ENCODE measurements around the gene SDR9C7.
"Not testable (repeated sequence)": the region's sequence is repeated elsewhere in the genome, so short reads cannot be mapped to it uniquely, and the experiment has no call there.

SDR9C7 gene

DNA sequence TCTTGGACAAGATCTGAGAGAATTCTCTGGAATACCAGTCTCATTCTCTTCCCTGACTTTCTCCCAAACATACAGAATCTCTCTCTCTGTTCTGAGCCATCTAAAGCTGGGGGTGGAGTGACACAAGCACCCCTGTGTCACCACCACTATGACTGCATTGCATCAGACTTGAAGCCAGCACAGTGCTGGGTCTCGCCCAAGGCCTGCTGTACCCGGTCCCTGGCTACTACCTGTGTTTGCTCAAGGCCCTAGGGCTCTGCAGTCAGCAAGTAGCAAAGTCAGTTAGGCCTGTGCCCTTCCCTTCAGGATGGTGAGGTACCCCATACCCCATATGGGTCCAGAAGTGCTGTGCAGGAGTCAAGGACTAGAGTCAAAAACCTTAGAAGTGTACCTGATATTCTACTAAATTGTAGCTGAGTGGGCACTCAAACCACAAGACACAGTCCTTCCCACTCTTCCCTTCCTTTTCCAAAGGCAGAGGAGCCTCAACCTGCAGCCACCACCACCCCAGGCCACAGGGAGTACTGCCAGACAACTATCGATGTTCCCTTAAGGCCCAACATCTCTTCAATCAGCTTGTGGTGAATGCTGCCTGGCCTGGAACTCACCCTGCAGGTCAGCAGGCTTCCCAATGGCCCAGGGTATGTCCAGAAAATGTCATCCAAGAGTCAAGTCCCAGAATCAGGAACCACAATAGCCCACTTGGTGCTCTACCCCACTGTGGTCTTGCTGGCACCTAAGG lies 44.4 kb upstream of the SDR9C7 start:
- no peak overlapping the region for H3K4me3 ChIP-seq (ENCODE audit: low read depth, low read length, poor library complexity, severe bottlenecking)
- no peak for TF ChIP-seq EZH2 (IDR thresholded peaks at IDR 0.05; ENCODE audit: borderline replicate concordance, low read length)
- TF ChIP-seq, protein P1, sequence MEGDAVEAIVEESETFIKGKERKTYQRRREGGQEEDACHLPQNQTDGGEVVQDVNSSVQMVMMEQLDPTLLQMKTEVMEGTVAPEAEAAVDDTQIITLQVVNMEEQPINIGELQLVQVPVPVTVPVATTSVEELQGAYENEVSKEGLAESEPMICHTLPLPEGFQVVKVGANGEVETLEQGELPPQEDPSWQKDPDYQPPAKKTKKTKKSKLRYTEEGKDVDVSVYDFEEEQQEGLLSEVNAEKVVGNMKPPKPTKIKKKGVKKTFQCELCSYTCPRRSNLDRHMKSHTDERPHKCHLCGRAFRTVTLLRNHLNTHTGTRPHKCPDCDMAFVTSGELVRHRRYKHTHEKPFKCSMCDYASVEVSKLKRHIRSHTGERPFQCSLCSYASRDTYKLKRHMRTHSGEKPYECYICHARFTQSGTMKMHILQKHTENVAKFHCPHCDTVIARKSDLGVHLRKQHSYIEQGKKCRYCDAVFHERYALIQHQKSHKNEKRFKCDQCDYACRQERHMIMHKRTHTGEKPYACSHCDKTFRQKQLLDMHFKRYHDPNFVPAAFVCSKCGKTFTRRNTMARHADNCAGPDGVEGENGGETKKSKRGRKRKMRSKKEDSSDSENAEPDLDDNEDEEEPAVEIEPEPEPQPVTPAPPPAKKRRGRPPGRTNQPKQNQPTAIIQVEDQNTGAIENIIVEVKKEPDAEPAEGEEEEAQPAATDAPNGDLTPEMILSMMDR (IDR thresholded peaks at IDR 0.05; ENCODE audit: low read length) = no peak
- no peak overlapping the region for H3K9ac ChIP-seq (ENCODE audit: low read length)
- H3K79me2 ChIP-seq (ENCODE audit: insufficient read depth, low read length) = no peaks in the 10 kb centered on the region
- no peak overlapping the region for H3K4me2 ChIP-seq (ENCODE audit: low read length)
- no peaks in the 10 kb centered on the region for H3K36me3 ChIP-seq (ENCODE audit: insufficient read depth, low read length)
- H3K27ac ChIP-seq (ENCODE audit: low read depth, low read length, poor library complexity, severe bottlenecking) = no peak overlapping the region
- no peaks in the 10 kb centered on the region for H3K9me2 ChIP-seq (ENCODE audit: low read depth, low read length)
- no peaks in the 10 kb centered on the region for H3K27me3 ChIP-seq (ENCODE audit: insufficient read depth, low read length)
- H4K20me1 ChIP-seq (ENCODE audit: insufficient read depth, low read length) = no peaks in the 10 kb centered on the region
- H3K9me3 ChIP-seq (ENCODE audit: low read length) = no peaks in the 10 kb centered on the region
- H3F3A ChIP-seq (ENCODE audit: insufficient read depth, low read length) = no peaks in the 10 kb centered on the region
- no peaks in the 10 kb centered on the region for H3K4me1 ChIP-seq (ENCODE audit: insufficient read depth, low read length, severe bottlenecking)
- H2AFZ ChIP-seq (ENCODE audit: low read length) = no peak overlapping the region

DNA sequence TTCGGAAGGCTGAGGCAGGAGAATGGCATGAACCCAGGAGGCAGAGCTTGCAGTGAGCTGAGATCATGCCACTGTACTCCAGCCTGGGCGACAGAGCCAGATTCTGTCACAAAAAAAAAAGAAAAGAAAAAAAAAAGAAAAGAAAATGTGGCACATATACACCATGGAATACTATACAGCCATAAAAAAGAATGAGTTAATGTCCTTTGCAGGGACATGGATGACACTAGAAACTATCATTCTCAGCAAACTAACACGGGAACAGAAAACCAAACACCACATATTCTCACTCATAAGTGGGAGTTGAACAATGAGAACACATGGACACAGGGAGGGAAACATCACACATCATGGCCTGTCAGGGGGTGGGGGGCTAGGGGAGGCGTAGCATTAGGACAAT lies 43.2 kb upstream of the SDR9C7 start:
- not testable (repeated sequence) for H3K4me3 ChIP-seq (ENCODE audit: low read depth, low read length, poor library complexity, severe bottlenecking); H4K20me1 ChIP-seq (ENCODE audit: insufficient read depth, low read length); H3K27ac ChIP-seq (ENCODE audit: low read depth, low read length, poor library complexity, severe bottlenecking); H3K79me2 ChIP-seq (ENCODE audit: insufficient read depth, low read length); H3K9me2 ChIP-seq (ENCODE audit: low read depth, low read length); H3K9ac ChIP-seq (ENCODE audit: low read length); H3F3A ChIP-seq (ENCODE audit: insufficient read depth, low read length); H3K36me3 ChIP-seq (ENCODE audit: insufficient read depth, low read length); H3K4me1 ChIP-seq (ENCODE audit: insufficient read depth, low read length, severe bottlenecking); H3K4me2 ChIP-seq (ENCODE audit: low read length); H3K27me3 ChIP-seq (ENCODE audit: insufficient read depth, low read length); H3K9me3 ChIP-seq (ENCODE audit: low read length); H2AFZ ChIP-seq (ENCODE audit: low read length)

DNA sequence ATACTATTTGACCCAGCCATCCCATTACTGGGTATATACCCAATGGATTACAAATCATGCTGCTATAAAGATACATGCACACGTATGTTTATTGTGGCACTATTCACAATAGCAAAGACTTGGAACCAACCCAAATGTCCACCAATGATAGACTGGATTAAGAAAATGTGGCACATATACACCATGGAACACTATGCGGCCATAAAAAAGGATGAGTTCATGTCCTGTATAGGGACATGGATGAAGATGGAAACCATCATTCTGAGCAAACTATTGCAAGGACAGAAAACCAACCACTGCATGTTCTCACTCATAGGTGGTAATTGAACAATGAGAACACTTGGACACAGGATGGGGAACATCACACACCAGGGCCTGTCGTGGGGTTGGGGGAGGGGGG lies 40.0 kb upstream of the SDR9C7 start:
- not testable (repeated sequence) for H3K4me1 ChIP-seq (ENCODE audit: insufficient read depth, low read length, severe bottlenecking); H3K27me3 ChIP-seq (ENCODE audit: insufficient read depth, low read length); H3K9me3 ChIP-seq (ENCODE audit: low read length); H3K9ac ChIP-seq (ENCODE audit: low read length); H3K36me3 ChIP-seq (ENCODE audit: insufficient read depth, low read length); H3F3A ChIP-seq (ENCODE audit: insufficient read depth, low read length); H3K9me2 ChIP-seq (ENCODE audit: low read depth, low read length); H3K4me3 ChIP-seq (ENCODE audit: low read depth, low read length, poor library complexity, severe bottlenecking); H3K79me2 ChIP-seq (ENCODE audit: insufficient read depth, low read length); H2AFZ ChIP-seq (ENCODE audit: low read length); H3K27ac ChIP-seq (ENCODE audit: low read depth, low read length, poor library complexity, severe bottlenecking); H4K20me1 ChIP-seq (ENCODE audit: insufficient read depth, low read length); H3K4me2 ChIP-seq (ENCODE audit: low read length)

DNA sequence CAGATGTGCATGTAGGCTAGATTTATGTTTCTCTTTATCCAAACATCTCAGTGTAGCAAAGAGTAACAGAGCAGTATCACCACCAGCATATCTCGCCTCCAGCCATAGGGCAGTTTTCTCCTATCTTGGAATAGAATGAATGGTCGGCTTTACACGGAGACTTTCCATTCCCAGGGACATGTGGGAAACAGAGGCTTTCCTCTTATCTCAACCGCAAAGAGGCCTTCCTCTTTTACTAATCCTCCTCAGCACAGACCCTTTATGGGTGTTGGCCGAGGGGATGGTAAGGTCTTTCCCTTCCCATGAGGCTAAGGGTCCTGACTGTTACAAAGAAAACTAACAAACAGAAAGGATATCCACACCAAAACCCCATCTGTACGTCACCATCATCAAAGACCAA lies 34.7 kb upstream of the SDR9C7 start:
- not testable (repeated sequence) for H3K9me2 ChIP-seq (ENCODE audit: low read depth, low read length); H4K20me1 ChIP-seq (ENCODE audit: insufficient read depth, low read length); H3K9ac ChIP-seq (ENCODE audit: low read length); H3F3A ChIP-seq (ENCODE audit: insufficient read depth, low read length); H3K4me2 ChIP-seq (ENCODE audit: low read length); H3K27ac ChIP-seq (ENCODE audit: low read depth, low read length, poor library complexity, severe bottlenecking); H2AFZ ChIP-seq (ENCODE audit: low read length); H3K79me2 ChIP-seq (ENCODE audit: insufficient read depth, low read length); H3K4me1 ChIP-seq (ENCODE audit: insufficient read depth, low read length, severe bottlenecking); H3K9me3 ChIP-seq (ENCODE audit: low read length); H3K36me3 ChIP-seq (ENCODE audit: insufficient read depth, low read length); H3K27me3 ChIP-seq (ENCODE audit: insufficient read depth, low read length); H3K4me3 ChIP-seq (ENCODE audit: low read depth, low read length, poor library complexity, severe bottlenecking)

DNA sequence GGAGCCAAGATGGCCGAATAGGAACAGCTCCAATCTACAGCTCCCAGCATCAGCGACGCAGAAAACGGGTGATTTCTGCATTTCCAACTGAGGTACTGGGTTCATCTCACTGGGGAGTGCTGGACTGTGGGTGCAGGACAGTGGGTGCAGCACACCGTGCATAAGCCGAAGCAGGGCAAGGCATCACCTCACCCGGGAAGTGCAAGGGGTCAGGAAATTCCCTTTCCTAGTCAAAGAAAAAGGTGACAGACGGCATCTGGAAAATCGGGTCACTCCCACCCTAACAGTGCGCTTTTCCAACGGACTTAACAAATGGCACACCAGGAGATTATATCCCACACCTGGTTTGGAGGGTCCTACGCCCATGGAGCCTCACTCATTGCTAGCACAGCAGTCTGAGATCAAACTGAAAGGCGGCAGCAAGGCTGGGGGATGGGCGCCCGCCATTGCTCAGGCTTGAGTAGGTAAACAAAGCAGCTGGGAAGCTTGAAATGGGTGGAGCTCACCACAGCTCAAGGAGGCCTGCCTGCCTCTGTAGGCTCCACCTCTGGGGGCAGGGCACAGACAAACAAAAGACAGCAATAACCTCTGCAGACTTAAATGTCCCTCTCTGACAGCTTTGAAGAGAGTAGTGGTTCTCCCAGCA lies 31.9 kb upstream of the SDR9C7 start:
- not testable (repeated sequence) for H3K9me2 ChIP-seq (ENCODE audit: low read depth, low read length); H3F3A ChIP-seq (ENCODE audit: insufficient read depth, low read length); H4K20me1 ChIP-seq (ENCODE audit: insufficient read depth, low read length); H2AFZ ChIP-seq (ENCODE audit: low read length); H3K27ac ChIP-seq (ENCODE audit: low read depth, low read length, poor library complexity, severe bottlenecking); H3K9me3 ChIP-seq (ENCODE audit: low read length); H3K27me3 ChIP-seq (ENCODE audit: insufficient read depth, low read length); H3K4me2 ChIP-seq (ENCODE audit: low read length); H3K9ac ChIP-seq (ENCODE audit: low read length); H3K4me1 ChIP-seq (ENCODE audit: insufficient read depth, low read length, severe bottlenecking); H3K36me3 ChIP-seq (ENCODE audit: insufficient read depth, low read length); H3K79me2 ChIP-seq (ENCODE audit: insufficient read depth, low read length); H3K4me3 ChIP-seq (ENCODE audit: low read depth, low read length, poor library complexity, severe bottlenecking)

DNA sequence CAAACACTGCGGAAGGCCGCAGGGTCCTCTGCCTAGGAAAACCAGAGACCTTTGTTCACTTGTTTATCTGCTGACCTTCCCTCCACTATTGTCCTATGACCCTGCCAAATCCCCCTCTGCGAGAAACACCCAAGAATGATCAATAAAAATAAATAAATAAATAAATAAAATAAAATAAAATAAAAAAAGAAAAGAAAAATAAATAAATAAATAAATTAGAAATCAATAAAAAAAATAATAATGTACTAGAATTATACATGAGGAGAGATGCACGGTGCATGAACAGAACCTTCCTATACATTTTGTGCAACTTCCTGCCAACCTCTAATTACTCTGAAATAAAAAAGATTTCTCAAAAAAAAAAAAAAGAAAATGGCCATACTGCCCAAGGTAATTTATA lies 30.9 kb upstream of the SDR9C7 start:
- not testable (repeated sequence) for H4K20me1 ChIP-seq (ENCODE audit: insufficient read depth, low read length); H3K9ac ChIP-seq (ENCODE audit: low read length); H3K9me2 ChIP-seq (ENCODE audit: low read depth, low read length); H3K4me2 ChIP-seq (ENCODE audit: low read length); H3K9me3 ChIP-seq (ENCODE audit: low read length); H3K27ac ChIP-seq (ENCODE audit: low read depth, low read length, poor library complexity, severe bottlenecking); H3K4me1 ChIP-seq (ENCODE audit: insufficient read depth, low read length, severe bottlenecking); H3K4me3 ChIP-seq (ENCODE audit: low read depth, low read length, poor library complexity, severe bottlenecking); H2AFZ ChIP-seq (ENCODE audit: low read length); H3F3A ChIP-seq (ENCODE audit: insufficient read depth, low read length); H3K79me2 ChIP-seq (ENCODE audit: insufficient read depth, low read length); H3K36me3 ChIP-seq (ENCODE audit: insufficient read depth, low read length); H3K27me3 ChIP-seq (ENCODE audit: insufficient read depth, low read length)

DNA sequence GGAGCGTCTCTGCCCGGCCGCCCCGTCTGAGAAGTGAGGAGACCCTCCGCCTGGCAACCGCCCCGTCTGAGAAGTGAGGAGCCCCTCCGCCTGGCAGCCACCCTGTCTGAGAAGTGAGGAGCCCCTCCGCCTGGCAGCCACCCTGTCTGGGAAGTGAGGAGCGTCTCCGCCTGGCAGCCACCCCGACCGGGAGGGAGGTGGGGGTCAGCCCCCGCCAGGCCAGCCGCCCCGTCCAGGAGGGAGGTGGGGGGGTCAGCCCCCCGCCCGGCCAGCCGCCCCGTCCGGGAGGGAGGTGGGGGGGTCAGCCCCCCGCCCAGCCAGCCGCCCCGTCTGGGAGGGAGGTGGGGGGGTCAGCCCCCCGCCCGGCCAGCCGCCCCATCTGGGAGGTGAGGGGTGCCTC lies 29.3 kb upstream of the SDR9C7 start:
- H3K4me2 ChIP-seq (ENCODE audit: low read length); H3K4me3 ChIP-seq (ENCODE audit: low read depth, low read length, poor library complexity, severe bottlenecking); H3K9me3 ChIP-seq (ENCODE audit: low read length); H3K4me1 ChIP-seq (ENCODE audit: insufficient read depth, low read length, severe bottlenecking); H3K79me2 ChIP-seq (ENCODE audit: insufficient read depth, low read length); H3F3A ChIP-seq (ENCODE audit: insufficient read depth, low read length); H3K9ac ChIP-seq (ENCODE audit: low read length); H3K36me3 ChIP-seq (ENCODE audit: insufficient read depth, low read length); H3K27me3 ChIP-seq (ENCODE audit: insufficient read depth, low read length); H3K9me2 ChIP-seq (ENCODE audit: low read depth, low read length); H2AFZ ChIP-seq (ENCODE audit: low read length); H3K27ac ChIP-seq (ENCODE audit: low read depth, low read length, poor library complexity, severe bottlenecking); H4K20me1 ChIP-seq (ENCODE audit: insufficient read depth, low read length): not testable (repeated sequence)

Data from OCI-LY1 (cell line).